T-cell (primary cell): ENCODE measurements around the gene FBXW7. TPM values are rescaled to one million over a fixed set of nuclear protein-coding genes. Genes with fewer than 3 reads are reported as not detected.

Source experiments
- ATAC-seq, 4 experiments: fragments of 200-7000 bp in 3 of 4; fragments of 150-1000 bp in 1 of 4; cut with Tn5 transposase; replicated peaks in 1 of 4; 1 replicate in 3 of 4; 2 replicates in 1 of 4; pipeline ENCODE4 v1.10.0; 2021; ENCODE audit warnings: moderate library complexity in 3 of 4, mild to moderate bottlenecking in 2 of 4, moderate number of reproducible peaks in 1 of 4
- CTCF ChIA-PET, 2 donors: fragments of 300-600 bp; sonication (Branson Sonifier 250); formaldehyde crosslinking; loops; one replicate each; lab custom pipeline; 2022; ENCODE audit warnings: antibody characterized with exemption in 2 of 2; lab: Charles Lee
- POLR2A ChIA-PET, 2 donors: fragments of 300-600 bp; sonication (Branson Sonifier 250); formaldehyde crosslinking; loops; one replicate each; lab custom pipeline; 2022; ENCODE audit warnings: antibody characterized with exemption in 2 of 2; lab: Charles Lee
- DNase-seq, 35 experiments: peaks; one replicate each; pipeline versions ENCODE4 v3.0.0 to v3.0.0-alpha.2; 2013 to 2023
- H3K27ac ChIP-seq: one replicate; pipeline ENCODE4 v1.5.1; 2013; ENCODE audit warnings: low read length
- H3K27me3 ChIP-seq, 2 experiments: replicated peaks in 1 of 2; 1 replicate in 1 of 2; 2 replicates in 1 of 2; pipeline versions ENCODE4 v1.6.1 to v1.7.0; 2013; ENCODE audit warnings: low read length in 1 of 2, mixed read lengths in 1 of 2; ENCODE audit not compliant: control insufficient read depth in 2 of 2, insufficient read depth in 2 of 2; ENCODE audit errors: extremely low read depth in 1 of 2
- H3K36me3 ChIP-seq, 2 donors: 1 replicate in 1 of 2; 2 replicates in 1 of 2; pipeline versions ENCODE4 v1.6.1 to v1.7.0; 2013; ENCODE audit warnings: low read length in 1 of 2; ENCODE audit not compliant: control insufficient read depth in 2 of 2, insufficient read depth in 1 of 2; ENCODE audit errors: extremely low read depth in 1 of 2
- H3K4me1 ChIP-seq, 2 experiments: 1 replicate in 1 of 2; 2 replicates in 1 of 2; pipeline versions ENCODE4 v1.6.1 to v1.7.0; 2013; ENCODE audit warnings: low read length in 2 of 2, mixed read lengths in 1 of 2; ENCODE audit not compliant: insufficient read depth in 2 of 2, control insufficient read depth in 1 of 2; ENCODE audit errors: extremely low read depth in 1 of 2
- H3K4me3 ChIP-seq, 2 donors: 1 replicate in 1 of 2; 2 replicates in 1 of 2; pipeline versions ENCODE4 v1.5.1 to v1.7.0; 2013; ENCODE audit warnings: mild to moderate bottlenecking in 2 of 2, low read length in 1 of 2, moderate library complexity in 1 of 2; ENCODE audit not compliant: control insufficient read depth in 1 of 2; ENCODE audit errors: extremely low read depth in 1 of 2
- H3K9me3 ChIP-seq: 2 replicates; pipeline ENCODE4 v1.7.0; 2013
- H3K27ac Mint-ChIP-seq, 2 donors: one replicate each; pipeline ENCODE4 v1.8.0; 2020 to 2021; ENCODE audit warnings: mild to moderate bottlenecking in 2 of 2, mixed read lengths in 2 of 2
- H3K27me3 Mint-ChIP-seq, 2 donors: one replicate each; pipeline ENCODE4 v1.8.0; 2021 to 2022; ENCODE audit warnings: mixed read lengths in 2 of 2
- H3K36me3 Mint-ChIP-seq: one replicate; pipeline ENCODE4 v1.8.0; 2021; ENCODE audit warnings: mixed read lengths
- H3K4me1 Mint-ChIP-seq, 3 donors: one replicate each; pipeline ENCODE4 v1.8.0; 2020 to 2022; ENCODE audit warnings: mixed read lengths in 3 of 3, mild to moderate bottlenecking in 1 of 3
- H3K4me3 Mint-ChIP-seq, 3 donors: one replicate each; pipeline ENCODE4 v1.8.0; 2020 to 2022; ENCODE audit warnings: mild to moderate bottlenecking in 3 of 3, mixed read lengths in 3 of 3, moderate library complexity in 3 of 3
- H3K9me3 Mint-ChIP-seq, 3 donors: one replicate each; pipeline ENCODE4 v1.8.0; 2020 to 2022; ENCODE audit warnings: mixed read lengths in 3 of 3
- WGBS: methylation state at CpG from one replicate; pipeline ENCODE4 v1.1.5; 2013; ENCODE audit warnings: missing lambda C conversion rate; ENCODE audit not compliant: insufficient coverage; 5-methylcytosine and 5-hydroxymethylcytosine counted together
- total RNA-seq, 35 experiments: library from RNA in 6 of 35; stranded (reverse) in 6 of 35; fragments of 120-200 nt in 1 of 35; gene quantifications; one replicate each; pipeline versions ENCODE4 v1.2.1 to v1.2.4 and lab custom pipeline; 2013 to 2026

FBXW7 gene
- total RNA-seq, 5 donors from 2014 or later (not counting 1 experiment from before 2014, with no cell fraction given): 91.9 to 131 (median 96.0) TPM

DNA sequence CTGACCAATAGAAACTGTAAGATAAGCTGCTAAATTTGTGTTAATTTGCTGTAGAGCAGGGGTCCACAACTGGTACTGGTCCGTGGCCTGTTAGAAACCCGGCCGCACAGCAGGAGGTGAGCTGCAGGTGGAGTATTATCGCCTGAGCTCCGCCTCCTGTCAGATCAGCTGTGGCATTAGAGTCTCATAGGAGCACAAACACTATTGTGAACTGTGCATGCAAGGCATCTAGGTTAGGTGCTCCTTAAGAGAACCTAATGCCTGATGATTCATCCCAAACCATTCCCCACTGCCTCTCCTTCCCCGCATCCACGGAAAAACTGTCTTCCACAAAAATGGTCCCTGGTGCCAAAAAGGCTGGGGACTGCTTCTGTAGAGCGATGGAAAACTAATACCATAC, 19.7 kb downstream of the FBXW7 start:
- WGBS: 97% methylated on average over 5 of the region's 8 CpGs
- H3K9me3 Mint-ChIP-seq: no peaks in the 10 kb centered on the region
- Histone ChIP-seq H3K4me1 (peaks cover 0 to 10% of the 10 kb centered on the region in 2 experiments), H3K27me3 (no peaks in the 10 kb centered on the region), H3K36me3 (peaks cover 4 to 6% of the 10 kb centered on the region in 2 donors), H3K27ac (no peak overlapping the region), H3K4me3 (no peak overlapping the region), H3K9me3 (no peaks in the 10 kb centered on the region)
- no peak for DNase-seq
- no peaks in the 10 kb centered on the region for H3K27me3 Mint-ChIP-seq
- H3K4me3 Mint-ChIP-seq: no peak overlapping the region
- peaks cover 31% of the 10 kb centered on the region for H3K36me3 Mint-ChIP-seq
- peaks cover 54 to 64% (median 63%) of the 10 kb centered on the region in 3 donors for H3K4me1 Mint-ChIP-seq
- ChIA-PET POLR2A (no interaction called here), CTCF (interaction anchor here (0.7 to 3.2 kb wide), 4 partner anchors 13 to 18 kb away, joined by 3 to 14 read pairs (median 6); no protein-coding TSS in a partner anchor)
- ATAC-seq: no peak
- no peak overlapping the region for H3K27ac Mint-ChIP-seq

DNA sequence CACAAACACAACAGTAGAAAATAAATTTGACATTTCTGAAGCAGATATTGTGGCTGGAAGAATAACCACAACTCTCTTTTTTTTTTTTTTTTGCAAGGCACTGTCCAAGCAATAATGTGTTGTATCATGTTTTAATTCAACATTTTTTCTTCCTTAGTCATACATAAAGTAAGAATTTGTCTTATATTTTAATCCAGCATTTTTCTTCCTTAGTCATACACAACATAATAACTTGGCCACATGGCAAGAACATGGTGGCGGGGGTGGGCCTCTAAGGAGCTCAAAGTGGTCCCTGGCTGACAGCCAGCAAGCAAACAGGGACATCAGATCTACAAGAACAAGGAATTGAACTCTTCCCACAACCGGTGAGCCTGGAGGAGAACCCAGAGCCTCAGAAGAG, 20.2 kb downstream of the FBXW7 start:
- WGBS: 100% methylated on average over 1 of the region's 2 CpGs
- no peaks in the 10 kb centered on the region for H3K27me3 Mint-ChIP-seq

DNA sequence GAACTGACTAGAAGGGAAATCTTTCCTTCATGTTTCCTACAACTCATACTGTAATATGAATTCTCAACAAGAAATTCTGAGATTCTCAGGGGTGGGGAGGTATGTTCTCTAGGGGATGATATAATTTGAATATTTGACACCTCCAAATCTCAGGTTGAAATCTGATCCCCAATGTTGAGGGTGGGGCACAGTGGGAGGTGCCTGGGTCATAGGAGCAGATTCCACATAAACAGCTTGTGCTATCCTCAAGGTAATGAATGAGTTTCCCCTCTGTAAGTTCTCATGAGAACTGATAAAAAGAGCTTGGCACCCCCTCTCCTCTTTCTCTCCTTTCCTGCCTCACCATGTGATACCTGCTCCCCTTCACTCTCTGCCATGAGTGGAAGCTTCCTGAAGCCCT, 21.5 kb downstream of the FBXW7 start:
- Histone ChIP-seq H3K9me3 (no peaks in the 10 kb centered on the region), H3K4me3 (no peak overlapping the region), H3K36me3 (peaks cover 4% of the 10 kb centered on the region in 2 donors), H3K27me3 (no peaks in the 10 kb centered on the region), H3K4me1 (peaks cover 0 to 14% of the 10 kb centered on the region in 2 experiments), H3K27ac (no peak overlapping the region)
- no peak for DNase-seq
- H3K36me3 Mint-ChIP-seq: peaks cover 18% of the 10 kb centered on the region
- H3K27me3 Mint-ChIP-seq: no peaks in the 10 kb centered on the region
- no peak overlapping the region for H3K4me3 Mint-ChIP-seq
- H3K4me1 Mint-ChIP-seq: peaks cover 60 to 66% (median 66%) of the 10 kb centered on the region in 3 donors
- no peaks in the 10 kb centered on the region for H3K9me3 Mint-ChIP-seq
- POLR2A ChIA-PET: interaction anchor here in 1 of 2 donors (0.8 kb wide), 1 partner anchor 11 kb away, joined by 4 read pairs; no protein-coding TSS in a partner anchor
- no peak for ATAC-seq
- CTCF ChIA-PET: interaction anchor here (0.7 to 3.2 kb wide), 4 partner anchors 13 to 129 kb away, joined by 3 to 9 read pairs (median 6); no protein-coding TSS in a partner anchor
- H3K27ac Mint-ChIP-seq: peak overlapping the region in 1 of 2 donors; percentile 1

More for the DNA sequence above, 20.2 kb downstream of the FBXW7 start:
- no peak overlapping the region for H3K27ac ChIP-seq
- H3K36me3 ChIP-seq: peaks cover 4 to 6% of the 10 kb centered on the region in 2 donors
- H3K9me3 Mint-ChIP-seq: no peaks in the 10 kb centered on the region
- POLR2A ChIA-PET: no interaction called here
- DNase-seq (no peak), ATAC-seq (no peak)
- no peaks in the 10 kb centered on the region for H3K27me3 ChIP-seq
- CTCF ChIA-PET: interaction anchor here (0.7 to 3.2 kb wide), 3 partner anchors 14 to 18 kb away, joined by 6 to 14 read pairs (median 9); no protein-coding TSS in a partner anchor
- H3K4me3 ChIP-seq: no peak overlapping the region
- H3K4me3 Mint-ChIP-seq: no peak overlapping the region
- H3K4me1 Mint-ChIP-seq: peaks cover 55 to 64% (median 63%) of the 10 kb centered on the region in 3 donors
- peaks cover 26% of the 10 kb centered on the region for H3K36me3 Mint-ChIP-seq
- no peak overlapping the region for H3K27ac Mint-ChIP-seq
- H3K4me1 ChIP-seq: peaks cover 0 to 14% of the 10 kb centered on the region in 2 experiments
- H3K9me3 ChIP-seq: no peaks in the 10 kb centered on the region

DNA sequence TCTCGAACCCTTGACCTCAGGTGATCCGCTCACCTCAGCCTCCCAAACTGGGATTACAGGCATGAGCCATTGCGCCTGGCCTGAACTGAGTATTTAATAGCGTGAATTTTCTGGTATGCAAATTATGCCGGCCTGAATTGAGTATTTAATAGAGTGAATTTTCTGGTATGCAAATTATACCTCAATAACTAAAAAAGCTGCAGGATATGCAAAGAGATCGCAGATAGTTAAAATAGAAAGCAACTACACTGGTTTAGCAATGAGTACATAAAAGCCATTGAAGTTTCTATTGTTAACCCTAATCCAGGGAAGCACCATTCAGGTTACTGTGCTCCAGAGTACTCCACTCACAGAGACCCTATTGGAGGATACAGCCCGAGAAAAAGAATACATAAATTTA, 22.8 kb downstream of the FBXW7 start:
- WGBS: no CpG with 5 or more reads among the region's 7 CpGs
- POLR2A ChIA-PET: no interaction called here

DNA sequence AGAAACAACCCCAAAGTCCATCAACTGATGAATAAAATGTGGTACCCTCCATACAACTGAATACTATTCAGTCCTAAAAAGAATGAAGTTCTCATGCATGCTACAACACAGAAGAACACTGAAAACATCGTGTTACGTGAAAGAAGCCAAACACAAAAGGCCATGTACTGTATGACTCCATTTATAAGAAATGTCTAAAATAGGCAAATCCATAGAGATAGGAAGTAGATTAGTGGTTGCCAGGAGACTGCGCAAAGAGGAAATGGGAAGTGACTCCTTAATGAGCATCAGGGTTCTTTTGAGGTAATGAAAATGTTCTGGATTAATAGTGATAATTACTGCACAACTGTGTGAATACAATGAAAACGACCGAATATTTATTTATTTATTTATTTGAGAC, 23.4 kb downstream of the FBXW7 start:
- ATAC-seq (no peak), DNase-seq (no peak)
- no peaks in the 10 kb centered on the region for H3K27me3 ChIP-seq
- H3K36me3 Mint-ChIP-seq: peaks cover 19% of the 10 kb centered on the region
- no peak overlapping the region for H3K27ac ChIP-seq
- ChIA-PET CTCF (interaction anchor here in 1 of 2 donors (3.2 kb wide), 1 partner anchor 11 kb away, joined by 9 read pairs; no protein-coding TSS in a partner anchor), POLR2A (no interaction called here)
- H3K4me3 Mint-ChIP-seq: no peak overlapping the region
- peaks cover 67 to 81% (median 73%) of the 10 kb centered on the region in 3 donors for H3K4me1 Mint-ChIP-seq
- H3K27me3 Mint-ChIP-seq: no peaks in the 10 kb centered on the region
- H3K9me3 Mint-ChIP-seq: no peaks in the 10 kb centered on the region
- peaks cover 4 to 5% of the 10 kb centered on the region in 2 donors for H3K36me3 ChIP-seq
- H3K27ac Mint-ChIP-seq: peak overlapping the region in 1 of 2 donors; percentile 30
- WGBS: 100% methylated on average over 1 of the region's 5 CpGs
- H3K9me3 ChIP-seq: no peaks in the 10 kb centered on the region
- H3K4me3 ChIP-seq: no peak overlapping the region
- peaks cover 0 to 14% of the 10 kb centered on the region in 2 experiments for H3K4me1 ChIP-seq

More for the DNA sequence above, 22.8 kb downstream of the FBXW7 start:
- H3K9me3 Mint-ChIP-seq: no peaks in the 10 kb centered on the region
- no peak overlapping the region for H3K27ac Mint-ChIP-seq
- ATAC-seq (no peak), DNase-seq (no peak)
- peaks cover 0 to 14% of the 10 kb centered on the region in 2 experiments for H3K4me1 ChIP-seq
- H3K27ac ChIP-seq: no peak overlapping the region
- no peaks in the 10 kb centered on the region for H3K27me3 Mint-ChIP-seq
- H3K4me3 ChIP-seq: no peak overlapping the region
- no peaks in the 10 kb centered on the region for H3K27me3 ChIP-seq
- peaks cover 64 to 76% (median 71%) of the 10 kb centered on the region in 3 donors for H3K4me1 Mint-ChIP-seq
- H3K4me3 Mint-ChIP-seq: no peak overlapping the region
- peaks cover 17% of the 10 kb centered on the region for H3K36me3 Mint-ChIP-seq
- H3K36me3 ChIP-seq: peaks cover 4% of the 10 kb centered on the region in 2 donors
- H3K9me3 ChIP-seq: no peaks in the 10 kb centered on the region
- CTCF ChIA-PET: interaction anchor here in 1 of 2 donors (3.2 kb wide), 1 partner anchor 12 kb away, joined by 9 read pairs; no protein-coding TSS in a partner anchor

DNA sequence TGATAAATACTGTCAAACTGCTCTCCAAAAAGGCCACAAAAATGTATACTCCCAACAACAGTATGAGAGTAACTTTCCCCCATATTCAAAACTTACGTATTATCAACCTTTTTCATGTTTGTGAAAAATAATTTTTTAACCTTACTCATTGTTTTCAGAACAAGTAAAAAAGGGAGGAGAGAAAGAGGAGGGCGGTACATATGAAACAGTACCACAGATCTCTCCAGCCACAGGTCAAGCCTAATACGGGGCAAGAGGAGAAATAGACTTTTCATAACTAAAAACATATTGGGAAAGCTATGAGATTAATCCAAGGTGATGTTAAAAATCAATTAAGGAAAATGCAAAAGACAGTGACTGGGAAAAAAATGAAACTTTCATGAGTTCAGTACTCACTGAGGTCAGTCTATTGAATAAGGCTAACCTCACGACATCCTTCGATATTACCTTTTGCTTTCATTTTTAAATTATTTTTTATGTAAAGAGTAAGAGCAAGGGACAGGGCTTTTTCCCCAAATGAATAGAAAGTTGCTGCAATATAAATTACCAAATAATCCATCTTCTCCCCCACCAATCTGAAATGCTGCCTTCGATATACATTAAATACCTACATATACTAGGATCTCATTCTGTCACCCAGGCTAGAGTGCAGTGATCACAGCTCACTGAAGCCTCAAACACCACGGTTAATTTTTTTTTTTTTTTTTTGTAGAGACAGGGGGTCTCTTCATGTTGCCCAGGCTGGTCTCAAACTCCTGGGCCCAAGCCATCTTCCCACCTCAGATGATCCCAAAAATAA, 25.3 kb downstream of the FBXW7 start:
- peaks cover 22% of the 10 kb centered on the region for H3K36me3 Mint-ChIP-seq

More for the DNA sequence above, 25.3 kb downstream of the FBXW7 start:
- peaks cover 58 to 71% (median 61%) of the 10 kb centered on the region in 3 donors for H3K4me1 Mint-ChIP-seq
- peak in 1 of 4 experiments; percentile 32 for ATAC-seq
- DNase-seq: no peak
- Histone ChIP-seq H3K36me3 (peaks cover 0 to 3% of the 10 kb centered on the region in 2 donors), H3K27ac (peak overlapping the region; percentile 3), H3K4me3 (peak overlapping the region in 1 of 2 donors; percentile 18), H3K9me3 (no peaks in the 10 kb centered on the region), H3K27me3 (no peaks in the 10 kb centered on the region), H3K4me1 (peaks cover 0 to 7% of the 10 kb centered on the region in 2 experiments)
- no peaks in the 10 kb centered on the region for H3K9me3 Mint-ChIP-seq
- no CpG with 5 or more reads among the region's 7 CpGs for WGBS
- H3K27me3 Mint-ChIP-seq: no peaks in the 10 kb centered on the region
- ChIA-PET CTCF (interaction anchor here (0.6 to 1.2 kb wide), 4 partner anchors 9 to 1685 kb away, joined by 3 to 5 read pairs (median 4); no protein-coding TSS in a partner anchor), POLR2A (interaction anchor here (0.6 kb wide), 3 partner anchors 32 to 169 kb away, joined by 3 to 6 read pairs (median 3); no protein-coding TSS in a partner anchor)
- peak overlapping the region; percentile 28 to 75 for H3K27ac Mint-ChIP-seq
- peak overlapping the region in 2 of 3 donors; percentile 57 to 66 for H3K4me3 Mint-ChIP-seq
